WERI-Rb-1 (cell line): ENCODE measurements around the gene SLC6A2.

ENCODE experiments used
- DNase-seq: peaks from one replicate; pipeline ENCODE4 v3.0.0-alpha.2; 2020
- H3K27ac ChIP-seq: fragments of 250-450 bp; sonication (Bioruptor Pico); 2 replicates; pipeline ENCODE4 v1.5.1; 2020; ENCODE audit warnings: mild to moderate bottlenecking, moderate library complexity
- H3K27me3 ChIP-seq: fragments of 250-450 bp; sonication (Bioruptor Pico); 2 replicates; pipeline ENCODE4 v1.5.1; 2021; ENCODE audit warnings: mild to moderate bottlenecking, low read depth, moderate library complexity; ENCODE audit not compliant: insufficient read depth, severe bottlenecking
- H3K36me3 ChIP-seq: fragments of 250-450 bp; sonication (Bioruptor Pico); 2 replicates; pipeline ENCODE4 v1.5.1; 2020; ENCODE audit warnings: mild to moderate bottlenecking, moderate library complexity
- H3K4me3 ChIP-seq: 2 replicates; pipeline ENCODE4 v1.5.1; 2011; ENCODE audit warnings: low read depth, mild to moderate bottlenecking, control low read depth, low read length
- H3K9me3 ChIP-seq: fragments of 250-450 bp; sonication (Bioruptor Pico); 2 replicates; pipeline ENCODE4 v1.5.1; 2021; ENCODE audit warnings: mild to moderate bottlenecking, moderate library complexity; ENCODE audit not compliant: severe bottlenecking
- CTCF ChIP-seq: IDR thresholded peaks from 2 replicates; pipeline ENCODE4 v1.5.1; 2011; ENCODE audit warnings: low read depth, mild to moderate bottlenecking, control low read depth, inconsistent platforms, low read length

The SLC6A2 gene

GRCh38 chr16:55685973-55686372 lies 30.2 kb downstream of the SLC6A2 start:
- Histone ChIP-seq H3K27me3 (no peaks in the 10 kb centered on the region), H3K27ac (no peak overlapping the region), H3K9me3 (no peaks in the 10 kb centered on the region), H3K36me3 (no peaks in the 10 kb centered on the region), H3K4me3 (no peak overlapping the region)
- TF ChIP-seq CTCF, result no peak
- DNase-seq, result no peak

GRCh38 chr16:55686671-55687070 lies 30.9 kb downstream of the SLC6A2 start:
- H3K9me3 ChIP-seq, result no peaks in the 10 kb centered on the region
- H3K36me3 ChIP-seq, result no peaks in the 10 kb centered on the region
- no peaks in the 10 kb centered on the region for H3K27me3 ChIP-seq
- no peak overlapping the region for H3K4me3 ChIP-seq
- no peak overlapping the region for H3K27ac ChIP-seq
- TF ChIP-seq CTCF, result no peak
- DNase-seq, result no peak

GRCh38 chr16:55687802-55688201 lies 32.0 kb downstream of the SLC6A2 start:
- no peak for DNase-seq
- H3K27me3 ChIP-seq, result no peaks in the 10 kb centered on the region
- H3K4me3 ChIP-seq, result no peak overlapping the region
- H3K27ac ChIP-seq, result no peak overlapping the region
- TF ChIP-seq CTCF, result no peak
- H3K36me3 ChIP-seq, result no peaks in the 10 kb centered on the region
- H3K9me3 ChIP-seq, result no peaks in the 10 kb centered on the region

- no peaks in the 10 kb centered on the region for H3K9me3 ChIP-seq
- no peak for TF ChIP-seq CTCF
- H3K36me3 ChIP-seq, result no peaks in the 10 kb centered on the region
- DNase-seq, result no peak
- no peak overlapping the region for H3K4me3 ChIP-seq
- H3K27ac ChIP-seq, result no peak overlapping the region
- no peaks in the 10 kb centered on the region for H3K27me3 ChIP-seq
These were observed 35.1 kb downstream of the SLC6A2 start for GRCh38 chr16:55690841-55691240.

- TF ChIP-seq CTCF, result no peak
- no peak overlapping the region for H3K27ac ChIP-seq
- H3K27me3 ChIP-seq, result no peaks in the 10 kb centered on the region
These were observed 36.0 kb downstream of the SLC6A2 start for GRCh38 chr16:55691771-55692170.

GRCh38 chr16:55695595-55695994 lies 39.8 kb downstream of the SLC6A2 start:
- DNase-seq, result no peak
- no peak overlapping the region for H3K27ac ChIP-seq
- H3K36me3 ChIP-seq, result no peaks in the 10 kb centered on the region
- TF ChIP-seq CTCF, result no peak
- no peaks in the 10 kb centered on the region for H3K27me3 ChIP-seq
- H3K4me3 ChIP-seq, result no peak overlapping the region
- no peaks in the 10 kb centered on the region for H3K9me3 ChIP-seq

More at GRCh38 chr16:55691771-55692170, 36.0 kb downstream of the SLC6A2 start:
- no peak overlapping the region for H3K4me3 ChIP-seq
- H3K9me3 ChIP-seq, result no peaks in the 10 kb centered on the region
- H3K36me3 ChIP-seq, result no peaks in the 10 kb centered on the region
- DNase-seq, result no peak
